NCI-H82 treated with DMSO at 0.1 percent for 48 hours (cell line): ENCODE data around the gene CSF2RB.

Experiments used
- DNase-seq: peaks from one replicate; lab custom pipeline; 2025; ENCODE audit not compliant: unreplicated experiment; lab: John Stamatoyannopoulos, UW

CSF2RB gene

DNA sequence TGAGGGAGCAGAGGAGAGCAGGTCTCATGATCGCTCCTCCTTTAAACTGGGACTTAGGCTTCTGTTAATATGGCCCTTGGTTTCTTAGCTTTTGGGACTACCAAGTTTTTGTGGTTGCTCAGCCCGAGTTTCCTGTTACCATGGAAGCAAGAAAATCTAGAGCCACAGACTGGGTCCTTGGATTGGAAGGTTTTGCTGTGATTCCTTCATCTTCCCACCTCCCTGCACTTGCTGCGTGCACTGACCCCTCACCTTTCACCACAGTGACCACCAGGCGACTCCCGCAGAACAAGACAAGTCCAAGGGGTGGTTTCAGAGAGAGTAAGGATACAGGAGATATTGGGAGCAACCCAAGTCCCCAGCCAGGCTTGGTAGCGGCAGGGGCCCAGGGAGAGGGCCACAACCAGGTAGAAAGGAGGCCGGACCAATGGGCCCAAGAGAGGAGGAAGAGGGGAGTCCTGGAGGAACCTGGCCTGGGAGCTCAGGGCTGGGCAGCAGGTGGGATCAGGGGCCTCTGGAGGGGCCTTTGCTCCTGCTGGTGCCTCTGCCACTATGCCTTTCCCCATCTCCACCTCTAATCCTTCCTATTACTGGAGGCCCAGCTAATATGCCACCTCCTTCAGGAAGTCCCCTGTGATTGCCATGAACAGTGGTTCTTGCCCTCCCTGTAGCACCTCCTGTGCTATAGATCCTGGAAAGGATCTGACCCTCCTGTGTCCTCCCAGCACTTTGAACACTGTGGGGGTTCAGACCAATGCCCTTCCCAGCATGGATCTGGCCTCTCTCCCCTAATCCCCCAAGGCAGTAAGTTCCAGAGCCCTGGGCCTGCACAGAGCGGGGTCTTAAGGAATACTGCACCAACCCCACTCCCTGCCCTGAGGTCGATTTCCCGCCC, 21.2 kb downstream of the CSF2RB start:
- no peak for DNase-seq

GRCh38 chr22:36935313-36935610, 21.8 kb downstream of the CSF2RB start:
- no peak for DNase-seq

DNA sequence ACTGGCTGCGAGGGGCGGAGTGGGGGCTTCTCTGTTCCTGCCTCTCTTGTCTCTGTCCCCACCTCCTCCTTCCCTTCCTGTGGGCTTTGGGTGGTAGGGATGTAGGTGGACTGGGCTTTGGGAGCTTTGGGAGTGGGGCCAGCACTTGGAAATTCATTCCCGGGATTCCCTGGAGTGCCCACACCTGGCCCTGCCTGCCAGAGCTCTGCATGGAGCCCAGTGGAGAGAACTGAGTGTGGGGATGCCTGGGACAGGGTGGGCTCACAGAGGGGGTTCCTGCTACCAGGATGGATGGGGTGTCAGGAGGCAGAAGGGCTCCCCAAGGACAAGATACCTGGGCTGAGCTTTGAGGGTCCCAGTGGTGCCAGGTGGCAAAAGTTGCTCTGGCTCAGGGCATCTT, 22.3 kb downstream of the CSF2RB start:
- no peak for DNase-seq

DNA sequence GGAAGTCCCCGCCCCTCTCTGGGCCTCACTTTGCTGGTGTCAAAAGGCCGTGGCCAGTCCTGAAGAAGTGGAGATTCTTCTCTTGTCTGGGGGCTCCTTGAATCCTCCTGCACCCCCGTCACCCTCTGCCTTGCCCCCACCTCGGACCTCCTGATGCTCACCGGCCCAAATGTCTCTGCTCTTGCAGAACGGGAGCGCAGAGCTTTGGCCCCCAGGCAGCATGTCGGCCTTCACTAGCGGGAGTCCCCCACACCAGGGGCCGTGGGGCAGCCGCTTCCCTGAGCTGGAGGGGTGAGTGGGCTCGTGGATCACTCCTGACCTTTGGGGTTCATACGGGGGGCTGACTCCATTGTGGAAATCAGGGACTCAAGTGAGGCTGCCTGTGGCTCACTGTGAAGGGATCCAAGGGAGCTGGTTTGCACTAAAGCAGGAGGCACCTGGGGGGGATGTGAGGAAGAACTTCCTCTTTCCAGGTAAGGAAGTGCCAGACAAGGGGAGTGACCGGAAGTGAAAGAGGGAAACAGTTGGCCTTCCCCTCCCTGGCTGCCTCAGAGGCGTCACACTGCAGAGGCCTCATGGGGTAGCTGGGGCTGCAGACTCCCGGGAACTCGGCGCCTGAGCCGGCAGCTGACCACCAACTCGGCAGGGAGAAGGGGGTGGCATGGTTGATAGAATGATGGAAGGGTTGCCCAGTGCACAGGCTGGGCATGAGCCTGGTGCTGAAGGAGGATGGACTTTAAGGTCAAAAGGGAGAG, 23.1 kb downstream of the CSF2RB start:
- no peak for DNase-seq

DNA sequence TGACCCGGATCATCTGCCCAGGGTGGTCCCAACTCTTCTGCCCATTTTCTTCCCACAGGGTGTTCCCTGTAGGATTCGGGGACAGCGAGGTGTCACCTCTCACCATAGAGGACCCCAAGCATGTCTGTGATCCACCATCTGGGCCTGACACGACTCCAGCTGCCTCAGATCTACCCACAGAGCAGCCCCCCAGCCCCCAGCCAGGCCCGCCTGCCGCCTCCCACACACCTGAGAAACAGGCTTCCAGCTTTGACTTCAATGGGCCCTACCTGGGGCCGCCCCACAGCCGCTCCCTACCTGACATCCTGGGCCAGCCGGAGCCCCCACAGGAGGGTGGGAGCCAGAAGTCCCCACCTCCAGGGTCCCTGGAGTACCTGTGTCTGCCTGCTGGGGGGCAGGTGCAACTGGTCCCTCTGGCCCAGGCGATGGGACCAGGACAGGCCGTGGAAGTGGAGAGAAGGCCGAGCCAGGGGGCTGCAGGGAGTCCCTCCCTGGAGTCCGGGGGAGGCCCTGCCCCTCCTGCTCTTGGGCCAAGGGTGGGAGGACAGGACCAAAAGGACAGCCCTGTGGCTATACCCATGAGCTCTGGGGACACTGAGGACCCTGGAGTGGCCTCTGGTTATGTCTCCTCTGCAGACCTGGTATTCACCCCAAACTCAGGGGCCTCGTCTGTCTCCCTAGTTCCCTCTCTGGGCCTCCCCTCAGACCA, 24.0 kb downstream of the CSF2RB start:
- DNase-seq, result no peak

DNA sequence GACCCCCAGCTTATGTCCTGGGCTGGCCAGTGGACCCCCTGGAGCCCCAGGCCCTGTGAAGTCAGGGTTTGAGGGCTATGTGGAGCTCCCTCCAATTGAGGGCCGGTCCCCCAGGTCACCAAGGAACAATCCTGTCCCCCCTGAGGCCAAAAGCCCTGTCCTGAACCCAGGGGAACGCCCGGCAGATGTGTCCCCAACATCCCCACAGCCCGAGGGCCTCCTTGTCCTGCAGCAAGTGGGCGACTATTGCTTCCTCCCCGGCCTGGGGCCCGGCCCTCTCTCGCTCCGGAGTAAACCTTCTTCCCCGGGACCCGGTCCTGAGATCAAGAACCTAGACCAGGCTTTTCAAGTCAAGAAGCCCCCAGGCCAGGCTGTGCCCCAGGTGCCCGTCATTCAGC, 24.6 kb downstream of the CSF2RB start:
- DNase-seq, result no peak

GRCh38 chr22:36938886-36939285, 25.5 kb downstream of the CSF2RB start:
- DNase-seq, result no peak

DNA sequence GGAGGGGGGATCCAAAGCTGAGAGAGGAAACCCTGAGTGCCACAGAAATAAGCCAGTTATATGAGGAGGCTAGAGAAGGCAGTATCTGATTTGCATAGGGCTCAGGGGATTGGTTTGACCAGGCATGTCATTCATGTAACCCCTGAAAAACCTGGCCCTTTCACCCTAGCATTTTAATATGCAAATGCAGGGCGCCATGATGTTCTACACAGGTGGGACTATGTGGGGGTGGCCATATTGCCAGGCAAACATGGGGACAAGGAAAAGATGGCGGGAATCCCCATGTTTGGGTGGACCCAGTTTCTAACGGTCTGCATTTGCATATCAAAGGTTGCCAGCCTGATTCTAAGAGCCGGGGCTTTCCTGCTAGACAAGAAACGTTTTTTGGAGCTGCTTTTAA, 27.2 kb downstream of the CSF2RB start:
- DNase-seq, result no peak

DNA sequence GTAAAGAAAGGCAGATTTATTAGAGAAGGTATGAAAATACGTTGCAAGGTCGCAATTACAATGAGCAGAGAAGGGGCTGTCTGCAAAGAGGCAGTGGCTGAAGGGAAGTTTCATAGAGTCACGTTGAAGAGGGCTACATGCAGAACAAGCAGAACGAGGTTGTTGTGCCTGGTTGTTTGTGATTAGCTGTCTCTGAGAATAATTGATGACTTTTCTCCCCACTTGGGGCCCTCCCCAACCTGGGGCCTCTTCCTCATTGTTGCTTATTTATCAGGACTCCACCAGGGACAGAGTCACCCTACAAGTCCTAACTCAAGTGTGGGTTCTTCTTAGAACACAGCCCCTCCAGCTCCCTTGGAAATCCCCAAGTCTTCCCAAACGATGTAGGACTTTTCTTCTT, 29.1 kb downstream of the CSF2RB start:
- no peak for DNase-seq

GRCh38 chr22:36946421-36947158, 33.2 kb downstream of the CSF2RB start:
- DNase-seq, result no peak

DNA sequence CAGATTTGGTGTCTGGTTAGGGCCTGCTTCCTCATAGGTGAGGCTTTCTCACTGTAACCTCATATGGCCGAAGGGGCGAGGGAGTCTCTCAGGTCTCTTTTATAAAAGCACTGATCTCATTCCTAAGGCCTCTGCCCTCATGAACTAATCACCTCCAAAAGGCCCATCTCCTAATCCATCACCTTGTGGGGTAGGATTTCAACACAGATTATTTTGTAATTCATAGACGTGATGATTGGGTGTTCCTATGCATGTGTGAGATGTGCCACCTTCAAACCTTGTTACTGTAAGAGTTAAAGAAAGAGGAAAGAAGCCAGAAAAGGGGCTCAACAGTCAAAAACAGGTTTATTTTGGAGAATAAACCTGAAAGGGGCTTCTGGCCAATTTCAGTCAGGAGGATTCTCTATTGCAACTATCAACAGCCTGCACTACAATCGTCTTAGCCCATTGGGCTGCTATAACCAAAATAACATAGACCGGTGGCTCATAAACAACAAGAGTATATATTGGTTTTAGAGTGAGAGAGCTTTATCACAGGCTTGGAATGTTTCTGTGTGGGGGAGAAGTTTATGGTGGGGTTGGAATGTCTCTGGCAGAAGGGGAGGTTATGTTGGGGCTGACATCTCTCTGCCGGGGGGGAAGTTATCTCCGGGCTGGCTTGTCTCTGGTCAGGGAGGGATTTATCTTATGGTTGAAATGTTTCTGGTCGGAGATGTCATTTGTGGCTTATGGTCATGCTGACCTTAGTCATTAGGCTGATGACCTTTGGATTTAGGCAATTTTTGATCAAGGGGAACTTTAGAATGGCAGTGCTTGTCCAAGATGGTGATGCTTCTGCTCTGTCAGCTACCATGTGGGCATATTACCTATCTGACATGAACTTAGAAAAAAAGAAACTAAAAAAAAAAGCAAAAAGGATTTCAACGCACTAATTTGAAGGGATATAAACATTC, 35.1 kb downstream of the CSF2RB start:
- no peak for DNase-seq

DNA sequence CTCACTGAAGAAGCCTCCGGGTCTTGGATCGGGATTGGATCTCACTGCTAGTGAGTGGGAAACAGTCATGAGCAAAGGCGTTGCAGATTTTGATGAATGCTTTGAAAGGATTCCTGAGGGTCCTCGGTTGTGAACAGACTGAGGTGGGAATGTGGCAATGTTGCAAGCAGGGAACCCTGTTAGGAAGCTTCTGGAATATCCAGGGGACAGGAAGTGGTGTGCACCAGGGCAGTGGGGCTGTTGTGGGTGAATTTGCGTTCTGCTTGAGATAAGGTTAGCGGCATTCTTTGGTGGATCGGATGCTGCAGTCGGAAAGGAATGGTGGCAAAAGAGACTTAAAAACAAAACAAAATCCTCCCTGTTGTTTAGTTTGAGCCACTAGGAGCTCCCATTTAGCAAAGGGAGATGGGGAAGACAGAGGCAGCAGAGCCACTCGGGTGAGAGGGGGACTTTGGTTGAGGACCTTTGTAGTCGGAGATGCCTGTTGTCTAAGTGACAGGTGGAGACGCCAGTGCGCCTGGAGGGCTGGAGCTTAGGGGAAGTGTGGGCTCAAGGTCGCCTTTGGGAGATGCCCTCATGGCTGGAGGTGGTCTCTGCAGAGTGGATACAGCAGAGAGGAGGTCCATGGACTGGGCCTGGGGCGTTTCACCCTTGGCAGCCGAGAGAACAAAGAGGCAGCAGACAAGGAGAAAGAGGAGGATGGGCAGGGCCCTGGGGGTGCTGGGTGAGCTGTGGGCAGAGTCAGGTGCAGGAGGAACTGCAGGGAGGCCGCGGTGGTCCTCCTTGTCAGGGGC, 37.6 kb downstream of the CSF2RB start:
- DNase-seq, result no peak

GRCh38 chr22:36951746-36952145, 38.3 kb downstream of the CSF2RB start:
- no peak for DNase-seq

- no peak for DNase-seq
These were observed 40.0 kb downstream of the CSF2RB start for GRCh38 chr22:36953239-36954080.

GRCh38 chr22:36954251-36955014, 41.0 kb downstream of the CSF2RB start:
- DNase-seq, result no peak

GRCh38 chr22:36955691-36956090, 42.3 kb downstream of the CSF2RB start:
- no peak for DNase-seq

- DNase-seq, result no peak
These were observed 44.9 kb downstream of the CSF2RB start for GRCh38 chr22:36958366-36958765.

DNA sequence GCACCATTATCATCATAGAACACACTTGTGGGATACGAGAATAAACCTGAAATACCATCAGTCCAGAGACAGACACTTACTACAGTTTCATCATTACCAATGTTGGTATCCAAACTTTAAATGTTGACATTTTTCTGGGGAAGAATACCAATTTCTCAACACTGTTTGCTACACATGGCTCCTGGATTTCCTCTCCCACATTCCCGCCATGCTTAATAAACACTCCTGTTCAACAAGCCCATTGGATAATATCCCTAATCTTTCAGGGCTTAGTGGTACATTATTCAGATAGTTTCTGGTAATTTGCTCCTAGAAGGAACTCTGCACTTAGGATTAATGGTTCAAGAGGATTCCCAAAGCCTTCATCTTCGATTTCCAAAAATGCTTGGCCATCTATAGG, 48.2 kb downstream of the CSF2RB start:
- DNase-seq, result no peak
